Endothelial cell of umbilical vein (primary cell): ENCODE measurements around the gene FAM186B. TPM values are rescaled to one million over a fixed set of nuclear protein-coding genes. Genes with fewer than 3 reads are reported as not detected.

Experiments used
- BruUV-seq: library from RNA; stranded (reverse); fragments of 400-500 nt; replicated peaks from 2 replicates; lab custom pipeline; 2021; lab: Mats Ljungman, UMichigan
- CTCF ChIA-PET: fragments of 300-600, 350-600 bp; sonication (Branson Sonifier 250); formaldehyde crosslinking; loops from one replicate; lab custom pipeline; 2021; ENCODE audit warnings: antibody characterized with exemption, inconsistent platforms; lab: Charles Lee
- POLR2A ChIA-PET: fragments of 300-600, 350-600 bp; sonication (Branson Sonifier 250); formaldehyde crosslinking; loops from one replicate; lab custom pipeline; 2021; ENCODE audit warnings: antibody characterized with exemption, inconsistent platforms; lab: Charles Lee
- DNase-seq: peaks from one replicate; pipeline ENCODE4 v3.0.0-alpha.2; 2011; ENCODE audit warnings: low read depth, low spot score
- FAIRE-seq: peaks from 2 replicates; lab custom pipeline; 2011; peaks lifted over from hg19 to GRCh38; lab: Jason Lieb, UNC
- H2AFZ ChIP-seq: 2 replicates; pipeline ENCODE4 v1.6.0; 2012; ENCODE audit warnings: low read depth, low read length, control low read depth, inconsistent platforms
- H3K27ac ChIP-seq: 2 replicates; pipeline ENCODE4 v1.5.1; 2011; ENCODE audit warnings: low read depth, mild to moderate bottlenecking, control low read depth, low read length, moderate library complexity; ENCODE audit not compliant: insufficient read depth
- H3K27me3 ChIP-seq, 2 experiments: 2 replicates each; pipeline versions ENCODE4 v1.6.0 to v1.6.1; 2011; ENCODE audit warnings: low read length in 2 of 2, mixed read lengths in 1 of 2; ENCODE audit not compliant: control insufficient read depth in 2 of 2, insufficient read depth in 2 of 2
- H3K36me3 ChIP-seq, 2 experiments: 2 replicates in 1 of 2; 3 replicates in 1 of 2; pipeline ENCODE4 v1.5.1; 2011; ENCODE audit warnings: low read length in 2 of 2, mild to moderate bottlenecking in 1 of 2, moderate library complexity in 1 of 2; ENCODE audit not compliant: control insufficient read depth in 2 of 2, insufficient read depth in 2 of 2; ENCODE audit errors: extremely low read depth in 1 of 2
- H3K4me1 ChIP-seq: 3 replicates; pipeline ENCODE4 v1.5.1; 2011; ENCODE audit warnings: mild to moderate bottlenecking, low read length; ENCODE audit not compliant: control insufficient read depth, insufficient read depth; ENCODE audit errors: extremely low read depth
- H3K4me2 ChIP-seq: 2 replicates; pipeline ENCODE4 v1.6.1; 2011; ENCODE audit warnings: low read length, control low read depth, mixed read lengths; ENCODE audit not compliant: insufficient read depth
- H3K4me3 ChIP-seq, 3 experiments: fragments of 200-600 bp in 1 of 3; sonication (generic), shearing (Covaris generic) in 1 of 3; replicated peaks in 1 of 3; 2 replicates each; pipeline ENCODE4 v1.5.1; 2011 to 2016; ENCODE audit warnings: control low read depth in 3 of 3, low read length in 3 of 3, mild to moderate bottlenecking in 2 of 3, inconsistent platforms in 1 of 3, low read depth in 1 of 3, moderate library complexity in 1 of 3; ENCODE audit not compliant: insufficient read depth in 1 of 3
- H3K79me2 ChIP-seq: 2 replicates; pipeline ENCODE4 v1.6.0; 2012; ENCODE audit warnings: low read length, inconsistent platforms; ENCODE audit not compliant: control insufficient read depth, insufficient read depth
- H3K9ac ChIP-seq: replicated peaks from 2 replicates; pipeline ENCODE3; 2011; ENCODE audit warnings: low read length, control low read depth; ENCODE audit not compliant: insufficient read depth; ENCODE audit errors: extremely low read depth
- H3K9me1 ChIP-seq: replicated peaks from 3 replicates; pipeline ENCODE4 v1.6.0; 2011; ENCODE audit warnings: mild to moderate bottlenecking, low read length; ENCODE audit not compliant: control insufficient read depth, insufficient read depth; ENCODE audit errors: extremely low read depth
- H3K9me3 ChIP-seq: replicated peaks from 2 replicates; pipeline ENCODE4 v1.5.1; 2012; ENCODE audit warnings: low read length, inconsistent platforms; ENCODE audit not compliant: control insufficient read depth, insufficient read depth
- H4K20me1 ChIP-seq: replicated peaks from 2 replicates; pipeline ENCODE3; 2011; ENCODE audit warnings: mild to moderate bottlenecking, low read length; ENCODE audit not compliant: control insufficient read depth, insufficient read depth; ENCODE audit errors: extremely low read depth
- CTCF ChIP-seq, 2 donors: IDR thresholded peaks; 1 replicate in 1 of 2; 2 replicates in 1 of 2; pipeline ENCODE4 v1.5.1; 2011; ENCODE audit warnings: low read length in 2 of 2, mild to moderate bottlenecking in 2 of 2, moderate library complexity in 2 of 2, control low read depth in 1 of 2, inconsistent platforms in 1 of 2, low read depth in 1 of 2; ENCODE audit not compliant: insufficient read depth in 1 of 2; ENCODE audit errors: extremely low read depth in 1 of 2
- EZH2 ChIP-seq: IDR thresholded peaks from 2 replicates; pipeline ENCODE4 v1.6.1; 2012; ENCODE audit warnings: borderline replicate concordance, low read depth, mild to moderate bottlenecking, moderate library complexity, low read length, inconsistent platforms; ENCODE audit not compliant: severe bottlenecking
- FOS ChIP-seq: IDR thresholded peaks from 2 replicates; pipeline ENCODE4 v1.6.1; 2011; ENCODE audit warnings: mild to moderate bottlenecking, low read length, moderate library complexity, borderline replicate concordance; ENCODE audit not compliant: insufficient read depth
- GATA2 ChIP-seq: IDR thresholded peaks from 2 replicates; pipeline ENCODE4 v1.7.0; 2011; ENCODE audit warnings: low read depth, mild to moderate bottlenecking, moderate library complexity, mixed read lengths, low read length; ENCODE audit not compliant: insufficient read length, insufficient read depth
- JUN ChIP-seq: IDR thresholded peaks from 2 replicates; pipeline ENCODE4 v1.6.1; 2011; ENCODE audit warnings: borderline replicate concordance, low read depth; ENCODE audit not compliant: insufficient read length, insufficient read depth
- MAX ChIP-seq: IDR thresholded peaks from 2 replicates; pipeline ENCODE4 v1.6.1; 2011; ENCODE audit not compliant: insufficient read depth, insufficient read length
- MYC ChIP-seq: IDR thresholded peaks from one replicate; pipeline ENCODE4 v1.6.1; 2011; ENCODE audit warnings: mild to moderate bottlenecking, low read depth, low read length
- POLR2A ChIP-seq: IDR thresholded peaks from 2 replicates; pipeline ENCODE4 v1.6.1; 2012; ENCODE audit warnings: low read depth, mild to moderate bottlenecking, control low read depth, low read length
- POLR2AphosphoS5 ChIP-seq: IDR thresholded peaks from 2 replicates; pipeline ENCODE4 v1.6.1; 2012; ENCODE audit warnings: low read depth, mild to moderate bottlenecking, control low read depth, low read length, moderate library complexity; ENCODE audit not compliant: insufficient read depth
- dilution Hi-C: fragments of 300-500 bp; cut with MboI; formaldehyde crosslinking; loops from one replicate; pipeline ENCODE4 v1.15.0; 2019; ENCODE audit warnings: low sequenced_read_pairs; ENCODE audit not compliant: extremely low pct_ligation_motif_present
- intact Hi-C: fragments of 100-400 bp; cut with micrococcal nuclease; formaldehyde crosslinking; loops from one replicate; pipeline ENCODE4 v1.10.0; 2022
- polyA plus RNA-seq, 4 experiments: library from polyadenylated mRNA; depleted of rRNA in 3 of 4; stranded (reverse) in 3 of 4; unstranded in 1 of 4; fragments of >200 nt; gene quantifications; 2 replicates each; pipeline versions ENCODE4 v1.2.1 to v1.2.3, GENCODE V29; 2011 to 2012; ENCODE audit warnings: missing spikeins in 1 of 4
- total RNA-seq: library from RNA; stranded (reverse); gene quantifications from 2 replicates; pipeline ENCODE4 v1.2.3, GENCODE V29; 2021

Gene FAM186B
- total and polyA plus RNA-seq, 2 donors (not counting 3 experiments of a cell fraction or from before 2014, with no cell fraction given), result 0.10 to 0.33 TPM

GRCh38 chr12:49627752-49628360 lies 22.4 kb upstream of the FAM186B start:
- dilution Hi-C loops (no loop called here), intact Hi-C loops (no loop called here)
- ChIA-PET POLR2A (no interaction called here), CTCF (interaction anchor here (1.0 to 2.4 kb wide), 4 partner anchors 9 to 114 kb away, joined by 3 to 13 read pairs (median 4); partner anchors contain the start of gene TMBIM6)
- Histone ChIP-seq H3K9me3 (no peaks in the 10 kb centered on the region), H3K4me3 (no peak overlapping the region), H3K27me3 (no peaks in the 10 kb centered on the region), H3K36me3 (no peaks in the 10 kb centered on the region), H3K9ac (no peak overlapping the region), H2AFZ (no peak overlapping the region), H3K4me1 (peaks cover 8% of the 10 kb centered on the region), H3K27ac (no peak overlapping the region), H3K4me2 (no peak overlapping the region), H4K20me1 (no peaks in the 10 kb centered on the region), H3K9me1 (no peaks in the 10 kb centered on the region), H3K79me2 (no peaks in the 10 kb centered on the region)
- no TSS peak for BruUV-seq
- DNase-seq (peak; percentile 59), FAIRE-seq (peak; percentile 53)
- no peak for TF ChIP-seq POLR2A
- no peak for TF ChIP-seq MAX
- no peak for TF ChIP-seq GATA2
- TF ChIP-seq JUN, result peak; percentile 53
- no peak for TF ChIP-seq EZH2
- no peak for TF ChIP-seq POLR2AphosphoS5
- TF ChIP-seq CTCF (IDR thresholded peaks at IDR 0.05; ENCODE audit: extremely low read depth in 1 of 2, insufficient read depth in 1 of 2, low read depth in 1 of 2, low read length in 2 of 2), result no peak
- TF ChIP-seq FOS, result peak; percentile 73
- no peak for TF ChIP-seq MYC
